ENCODE measurements around the gene SESN2. TPM values are rescaled to one million over a fixed set of nuclear protein-coding genes. Genes with fewer than 3 reads are reported as not detected.

SESN2 gene
- total and polyA plus RNA-seq, 5 donors from 2014 or later: 5.0 to 13.9 (median 8.1) TPM

- H3K4me3 ChIP-seq (ENCODE audit: low read depth, low read length): peak within 1 kb of the TSS; percentile 84
- DNase-seq (peak; percentile 94 to 98 (median 96)), ATAC-seq (ENCODE audit: low read depth in 2 of 2) (peak; percentile 98)
- Mint-ChIP-seq H3K9me3 (no peaks in the 10 kb centered on the region), H3K36me3 (peaks cover 8% of the 10 kb centered on the region), H3K4me1 (peaks cover 5 to 36% (median 10%) of the 10 kb centered on the region in 4 donors), H3K27me3 (no peaks in the 10 kb centered on the region), H3K4me3 (no peak within 1 kb of the TSS), H3K27ac (no peak within 1 kb of the TSS)
- H3K27ac ChIP-seq (ENCODE audit: insufficient read depth, low read length, poor library complexity, severe bottlenecking): peak within 1 kb of the TSS; percentile 85
- no peaks in the 10 kb centered on the region for H3K36me3 ChIP-seq (ENCODE audit: control insufficient read depth, insufficient read depth, low read length)
- H3K9me3 ChIP-seq (ENCODE audit: control insufficient read depth in 2 of 2, low read length in 2 of 2): no peaks in the 10 kb centered on the region
- H3K27me3 ChIP-seq (ENCODE audit: control insufficient read depth, insufficient read depth, low read length): no peaks in the 10 kb centered on the region
- H3K4me1 ChIP-seq (ENCODE audit: control insufficient read depth, insufficient read depth, low read length, poor library complexity, severe bottlenecking): peaks cover 45% of the 10 kb centered on the region
These were observed 23.3 kb upstream of the SESN2 start, which contains the start of gene ATP5IF1 for GRCh38 chr1:28235755-28236655. TSS of gene ATP5IF1 (plus strand) at chr1:28236124. CDS start at chr1:28236184, 60 bp downstream.

- H3K4me3 Mint-ChIP-seq: no peak overlapping the region
- peaks cover 5 to 29% (median 10%) of the 10 kb centered on the region in 4 donors for H3K4me1 Mint-ChIP-seq
- Histone ChIP-seq H3K4me3 (ENCODE audit: low read depth, low read length) (peak overlapping the region; percentile 84), H3K9me3 (ENCODE audit: control insufficient read depth in 2 of 2, low read length in 2 of 2) (no peaks in the 10 kb centered on the region), H3K27me3 (ENCODE audit: control insufficient read depth, insufficient read depth, low read length) (no peaks in the 10 kb centered on the region), H3K27ac (ENCODE audit: insufficient read depth, low read length, poor library complexity, severe bottlenecking) (peak overlapping the region; percentile 85), H3K4me1 (ENCODE audit: control insufficient read depth, insufficient read depth, low read length, poor library complexity, severe bottlenecking) (peaks cover 37% of the 10 kb centered on the region), H3K36me3 (ENCODE audit: control insufficient read depth, insufficient read depth, low read length) (no peaks in the 10 kb centered on the region)
- H3K9me3 Mint-ChIP-seq: no peaks in the 10 kb centered on the region
- H3K36me3 Mint-ChIP-seq: peaks cover 8% of the 10 kb centered on the region
- H3K27me3 Mint-ChIP-seq: no peaks in the 10 kb centered on the region
- DNase-seq (peak in 1 of 3 donors; percentile 25), ATAC-seq (ENCODE audit: low read depth in 2 of 2) (no peak)
- no peak overlapping the region for H3K27ac Mint-ChIP-seq
These were observed 22.5 kb upstream of the SESN2 start for GRCh38 chr1:28236656-28237322.

GRCh38 chr1:28239004-28239403 is 20.3 kb upstream of the SESN2 start:
- Mint-ChIP-seq H3K4me1 (peaks cover 4 to 28% (median 6%) of the 10 kb centered on the region in 4 donors), H3K4me3 (no peak overlapping the region), H3K27me3 (no peaks in the 10 kb centered on the region), H3K27ac (peak overlapping the region in 1 of 3 donors; percentile 32), H3K9me3 (no peaks in the 10 kb centered on the region), H3K36me3 (peaks cover 5% of the 10 kb centered on the region)
- Histone ChIP-seq H3K4me1 (ENCODE audit: control insufficient read depth, insufficient read depth, low read length, poor library complexity, severe bottlenecking) (peaks cover 35% of the 10 kb centered on the region), H3K4me3 (ENCODE audit: low read depth, low read length) (no peak overlapping the region), H3K27me3 (ENCODE audit: control insufficient read depth, insufficient read depth, low read length) (no peaks in the 10 kb centered on the region), H3K27ac (ENCODE audit: insufficient read depth, low read length, poor library complexity, severe bottlenecking) (peak overlapping the region; percentile 18), H3K36me3 (ENCODE audit: control insufficient read depth, insufficient read depth, low read length) (no peaks in the 10 kb centered on the region), H3K9me3 (ENCODE audit: control insufficient read depth in 2 of 2, low read length in 2 of 2) (no peaks in the 10 kb centered on the region)
- no peak for DNase-seq
- no peak for ATAC-seq (ENCODE audit: low read depth in 2 of 2)

GRCh38 chr1:28240024-28240423 is 19.3 kb upstream of the SESN2 start:
- H3K9me3 ChIP-seq (ENCODE audit: control insufficient read depth in 2 of 2, low read length in 2 of 2): no peaks in the 10 kb centered on the region
- no peak overlapping the region for H3K27ac Mint-ChIP-seq
- no peak for ATAC-seq (ENCODE audit: low read depth in 2 of 2)
- H3K27me3 ChIP-seq (ENCODE audit: control insufficient read depth, insufficient read depth, low read length): no peaks in the 10 kb centered on the region
- peaks cover 45% of the 10 kb centered on the region for H3K4me1 ChIP-seq (ENCODE audit: control insufficient read depth, insufficient read depth, low read length, poor library complexity, severe bottlenecking)
- no peak overlapping the region for H3K4me3 Mint-ChIP-seq
- H3K27me3 Mint-ChIP-seq: no peaks in the 10 kb centered on the region
- H3K36me3 Mint-ChIP-seq: peaks cover 7% of the 10 kb centered on the region
- H3K4me1 Mint-ChIP-seq: peaks cover 5 to 34% (median 14%) of the 10 kb centered on the region in 4 donors
- H3K27ac ChIP-seq (ENCODE audit: insufficient read depth, low read length, poor library complexity, severe bottlenecking): no peak overlapping the region
- no peak overlapping the region for H3K4me3 ChIP-seq (ENCODE audit: low read depth, low read length)
- DNase-seq: no peak
- H3K9me3 Mint-ChIP-seq: no peaks in the 10 kb centered on the region
- H3K36me3 ChIP-seq (ENCODE audit: control insufficient read depth, insufficient read depth, low read length): no peaks in the 10 kb centered on the region

- Mint-ChIP-seq H3K27ac (peak overlapping the region in 1 of 3 donors; percentile 69), H3K9me3 (no peaks in the 10 kb centered on the region), H3K4me3 (peak overlapping the region in 1 of 4 donors; percentile 14), H3K36me3 (peaks cover 7% of the 10 kb centered on the region), H3K27me3 (no peaks in the 10 kb centered on the region), H3K4me1 (peaks cover 10 to 43% (median 18%) of the 10 kb centered on the region in 4 donors)
- no peaks in the 10 kb centered on the region for H3K9me3 ChIP-seq (ENCODE audit: control insufficient read depth in 2 of 2, low read length in 2 of 2)
- H3K4me3 ChIP-seq (ENCODE audit: low read depth, low read length): no peak overlapping the region
- no peak for ATAC-seq (ENCODE audit: low read depth in 2 of 2)
- H3K27me3 ChIP-seq (ENCODE audit: control insufficient read depth, insufficient read depth, low read length): no peaks in the 10 kb centered on the region
- peaks cover 49% of the 10 kb centered on the region for H3K4me1 ChIP-seq (ENCODE audit: control insufficient read depth, insufficient read depth, low read length, poor library complexity, severe bottlenecking)
- no peak for DNase-seq
- H3K27ac ChIP-seq (ENCODE audit: insufficient read depth, low read length, poor library complexity, severe bottlenecking): no peak overlapping the region
- H3K36me3 ChIP-seq (ENCODE audit: control insufficient read depth, insufficient read depth, low read length): no peaks in the 10 kb centered on the region
These were observed 17.6 kb upstream of the SESN2 start for GRCh38 chr1:28241638-28242241.

- H3K4me1 ChIP-seq (ENCODE audit: control insufficient read depth, insufficient read depth, low read length, poor library complexity, severe bottlenecking): peaks cover 55% of the 10 kb centered on the region
- Mint-ChIP-seq H3K9me3 (no peaks in the 10 kb centered on the region), H3K36me3 (peaks cover 7% of the 10 kb centered on the region), H3K4me3 (peak overlapping the region; percentile 79 to 92 (median 84)), H3K27me3 (no peaks in the 10 kb centered on the region), H3K4me1 (peaks cover 20 to 57% (median 33%) of the 10 kb centered on the region in 4 donors), H3K27ac (peak overlapping the region; percentile 89 to 92 (median 91))
- DNase-seq: peak in 1 of 3 donors; percentile 36
- peak overlapping the region; percentile 22 for H3K4me3 ChIP-seq (ENCODE audit: low read depth, low read length)
- no peaks in the 10 kb centered on the region for H3K9me3 ChIP-seq (ENCODE audit: control insufficient read depth in 2 of 2, low read length in 2 of 2)
- H3K27ac ChIP-seq (ENCODE audit: insufficient read depth, low read length, poor library complexity, severe bottlenecking): peak overlapping the region; percentile 98
- ATAC-seq (ENCODE audit: low read depth in 2 of 2): no peak
- no peaks in the 10 kb centered on the region for H3K36me3 ChIP-seq (ENCODE audit: control insufficient read depth, insufficient read depth, low read length)
- no peaks in the 10 kb centered on the region for H3K27me3 ChIP-seq (ENCODE audit: control insufficient read depth, insufficient read depth, low read length)
These were observed 15.5 kb upstream of the SESN2 start for GRCh38 chr1:28243685-28244311.

- peak overlapping the region; percentile 43 to 91 (median 89) for H3K27ac Mint-ChIP-seq
- Histone ChIP-seq H3K27me3 (ENCODE audit: control insufficient read depth, insufficient read depth, low read length) (no peaks in the 10 kb centered on the region), H3K36me3 (ENCODE audit: control insufficient read depth, insufficient read depth, low read length) (no peaks in the 10 kb centered on the region), H3K9me3 (ENCODE audit: control insufficient read depth in 2 of 2, low read length in 2 of 2) (no peaks in the 10 kb centered on the region), H3K4me1 (ENCODE audit: control insufficient read depth, insufficient read depth, low read length, poor library complexity, severe bottlenecking) (peaks cover 60% of the 10 kb centered on the region), H3K27ac (ENCODE audit: insufficient read depth, low read length, poor library complexity, severe bottlenecking) (peak overlapping the region; percentile 98), H3K4me3 (ENCODE audit: low read depth, low read length) (peak overlapping the region; percentile 1)
- peaks cover 25 to 60% (median 38%) of the 10 kb centered on the region in 4 donors for H3K4me1 Mint-ChIP-seq
- peaks cover 7% of the 10 kb centered on the region for H3K36me3 Mint-ChIP-seq
- peak overlapping the region; percentile 40 to 84 (median 70) for H3K4me3 Mint-ChIP-seq
- H3K27me3 Mint-ChIP-seq: no peaks in the 10 kb centered on the region
- DNase-seq (no peak), ATAC-seq (ENCODE audit: low read depth in 2 of 2) (no peak)
- no peaks in the 10 kb centered on the region for H3K9me3 Mint-ChIP-seq
These were observed 14.6 kb upstream of the SESN2 start for GRCh38 chr1:28244549-28245251.
